Stimulated activated CD4-positive, alpha-beta T cell treated with anti-CD3 and anti-CD28 coated beads, Interleukin-4, amount 100 ng/mL, for 1 hour (primary cell): Measurements from ENCODE around the gene CLASP1.
"Not testable (repeated sequence)": the region's sequence is repeated elsewhere in the genome, so short reads cannot be mapped to it uniquely, and the experiment has no call there.

Experiments
- DNase-seq: peaks from one replicate; pipeline ENCODE4 v3.0.0-alpha.2; 2020

The CLASP1 gene

GRCh38 chr2:121366040-121366439, 283.2 kb downstream of the CLASP1 start:
- DNase-seq = no peak

DNA sequence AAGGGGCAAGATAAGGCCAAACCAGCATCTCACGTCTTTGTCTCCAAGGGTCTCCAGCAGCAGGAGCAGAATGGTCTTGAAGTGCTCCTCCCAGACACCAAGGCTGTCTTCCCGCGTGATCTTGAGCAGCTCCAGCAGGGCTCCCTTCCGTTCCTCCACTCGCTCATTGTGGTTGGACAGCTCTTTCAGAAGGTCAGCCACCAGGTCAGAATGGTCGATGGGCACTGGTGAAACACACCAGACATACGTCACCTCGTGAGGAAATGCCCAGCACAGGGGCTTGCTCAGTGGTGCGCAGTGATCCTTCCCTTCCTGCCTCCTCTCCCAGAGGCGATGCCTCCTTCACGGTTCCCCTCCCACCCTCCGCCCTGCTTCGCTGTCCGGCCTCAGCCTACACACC, 284.2 kb downstream of the CLASP1 start:
- no peak for DNase-seq

DNA sequence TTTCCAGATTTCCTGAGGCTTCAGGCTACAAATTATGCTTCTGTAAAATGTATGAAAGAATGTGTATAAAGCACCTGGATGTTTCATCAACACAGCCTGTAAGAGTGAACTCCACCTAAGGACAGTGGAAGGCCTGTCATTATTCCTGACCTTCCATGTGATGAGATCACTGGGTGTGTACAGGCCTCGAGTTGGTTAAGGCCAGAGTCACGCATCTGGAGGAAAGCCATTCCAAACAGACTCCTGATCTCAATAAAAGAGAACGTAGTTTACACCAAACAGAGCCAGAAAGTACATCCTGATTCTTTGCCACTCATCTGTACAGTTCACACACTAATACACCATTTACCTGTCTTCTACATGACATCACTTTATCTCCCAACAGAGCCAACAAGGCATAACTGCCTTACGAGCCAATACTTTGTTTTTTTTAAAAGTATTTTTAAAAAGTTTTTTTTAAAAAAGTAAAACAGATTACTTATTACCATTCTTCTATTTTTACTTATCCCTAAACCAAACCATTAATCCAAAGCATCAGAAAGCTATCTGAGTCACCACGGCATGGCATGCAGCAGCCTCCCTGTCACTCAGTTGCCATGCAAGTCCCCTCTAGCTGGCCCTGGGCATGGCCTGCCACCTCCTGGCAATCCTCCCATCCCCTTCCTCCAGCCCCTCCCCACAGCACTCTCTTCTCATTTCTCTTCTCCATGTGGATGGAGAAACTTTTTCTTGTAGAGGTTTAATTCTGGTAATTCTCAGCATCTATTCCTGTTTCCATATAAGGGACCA, 285.4 kb downstream of the CLASP1 start:
- DNase-seq = no peak

- no peak for DNase-seq
These were observed 286.5 kb downstream of the CLASP1 start for GRCh38 chr2:121362774-121363173.

DNA sequence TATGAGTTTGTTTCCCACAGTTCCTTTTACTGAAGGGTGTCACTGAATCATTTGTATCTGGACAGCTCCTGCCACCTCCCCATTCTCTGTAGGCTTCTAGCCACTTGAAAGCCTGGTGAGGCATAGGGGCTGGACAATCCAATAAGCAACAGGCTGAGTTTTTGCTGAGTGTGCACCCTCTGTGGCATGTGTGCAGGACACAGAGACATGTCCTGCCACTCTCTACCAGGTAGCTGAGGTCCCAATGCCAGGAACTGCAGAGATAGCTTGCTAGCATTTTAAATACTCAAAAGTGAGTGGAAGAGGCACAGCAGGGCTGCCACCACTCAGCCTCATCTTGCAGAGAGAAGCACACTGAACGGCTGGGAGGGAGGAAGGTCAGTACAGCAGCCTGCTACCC, 287.0 kb downstream of the CLASP1 start:
- DNase-seq = no peak

DNA sequence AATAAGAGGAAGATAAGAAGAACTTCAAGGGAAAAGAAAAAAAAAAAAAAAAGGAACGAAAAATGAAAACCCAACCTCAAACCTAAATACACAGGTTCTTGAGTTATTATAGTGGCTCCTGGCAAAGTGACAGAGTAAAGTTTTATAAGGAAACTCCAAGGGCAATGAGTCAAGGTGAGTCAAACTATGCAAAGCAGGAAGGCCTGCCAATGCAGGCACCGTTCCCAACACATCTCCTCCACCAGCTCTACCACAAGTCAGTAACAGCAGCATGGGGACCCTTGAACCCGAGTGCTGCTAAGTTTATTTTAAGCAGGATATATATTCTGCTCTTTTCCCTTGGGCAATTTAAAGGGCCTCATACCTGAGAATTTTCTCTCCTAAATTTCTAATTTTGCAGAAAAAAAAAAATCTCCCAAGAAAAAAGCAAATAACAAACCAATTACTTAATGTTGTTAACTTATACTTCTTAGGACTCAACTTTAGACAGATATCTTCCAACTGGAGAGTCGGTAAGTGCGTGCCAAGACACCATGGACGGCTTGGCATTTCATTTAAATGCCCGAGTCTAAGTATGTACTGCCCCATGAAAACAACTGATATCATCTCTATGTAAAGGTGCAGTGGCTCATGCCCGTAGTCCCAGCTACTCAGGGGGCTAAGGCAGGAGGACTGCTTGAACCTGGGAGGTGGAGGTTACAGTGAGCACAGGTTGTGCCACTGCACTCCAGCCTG, 288.5 kb downstream of the CLASP1 start:
- no peak for DNase-seq

- DNase-seq = no peak
These were observed 289.3 kb downstream of the CLASP1 start for GRCh38 chr2:121359716-121360565.

DNA sequence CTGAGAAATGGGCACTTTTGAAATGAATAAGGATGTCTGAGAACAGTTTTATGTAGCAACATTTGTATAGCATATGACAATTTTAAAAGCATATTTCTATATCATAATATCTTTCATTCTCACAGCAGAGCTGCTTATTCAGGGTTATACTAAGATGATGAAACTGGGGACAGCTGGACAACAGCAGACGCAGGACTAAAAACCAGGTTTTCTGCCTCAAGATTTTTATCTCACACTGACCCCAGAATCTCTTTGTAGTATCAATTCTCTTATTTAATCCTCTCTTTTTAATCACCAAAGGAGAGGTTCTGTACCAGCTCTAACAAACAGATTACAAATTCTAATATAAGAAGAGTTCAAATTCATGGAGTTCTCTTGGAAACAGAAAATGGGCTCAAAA, 290.1 kb downstream of the CLASP1 start:
- DNase-seq = no peak

DNA sequence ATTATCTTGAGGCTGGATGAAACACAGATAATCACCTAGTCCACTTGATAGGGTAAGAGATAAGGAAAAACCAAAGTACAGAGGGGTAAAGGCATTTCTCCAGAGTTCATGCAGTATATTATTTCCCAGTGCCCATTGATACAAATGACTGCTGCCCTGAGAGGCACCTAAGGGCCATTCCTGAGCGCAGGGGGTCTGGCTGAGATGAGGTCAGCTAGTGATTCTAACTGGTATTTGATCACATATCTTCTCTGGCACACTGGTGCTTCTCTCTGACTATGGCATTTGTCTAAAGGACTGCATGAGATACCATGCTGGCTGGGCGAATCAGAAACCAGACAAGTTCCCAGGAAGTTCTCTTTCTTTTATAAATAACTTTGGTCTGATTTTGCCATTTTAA, 291.0 kb downstream of the CLASP1 start:
- no peak for DNase-seq

- DNase-seq = no peak
These were observed 293.1 kb downstream of the CLASP1 start for GRCh38 chr2:121356058-121356640.

- no peak for DNase-seq
These were observed 293.8 kb downstream of the CLASP1 start for GRCh38 chr2:121355488-121355887.

- no peak for DNase-seq
These were observed 297.5 kb downstream of the CLASP1 start for GRCh38 chr2:121351521-121352318.

GRCh38 chr2:121350890-121351289, 298.4 kb downstream of the CLASP1 start:
- DNase-seq = no peak

GRCh38 chr2:121350402-121350775, 298.9 kb downstream of the CLASP1 start:
- no peak for DNase-seq

- no peak for DNase-seq
These were observed 299.4 kb downstream of the CLASP1 start for GRCh38 chr2:121349721-121350401.

- no peak for DNase-seq
These were observed 301.0 kb downstream of the CLASP1 start for GRCh38 chr2:121348128-121348740.

- no peak for DNase-seq
These were observed 302.4 kb downstream of the CLASP1 start for GRCh38 chr2:121346859-121347258.

- DNase-seq = no peak
These were observed 302.9 kb downstream of the CLASP1 start for GRCh38 chr2:121346407-121346806.

GRCh38 chr2:121345887-121346286, 303.4 kb downstream of the CLASP1 start:
- no peak for DNase-seq

DNA sequence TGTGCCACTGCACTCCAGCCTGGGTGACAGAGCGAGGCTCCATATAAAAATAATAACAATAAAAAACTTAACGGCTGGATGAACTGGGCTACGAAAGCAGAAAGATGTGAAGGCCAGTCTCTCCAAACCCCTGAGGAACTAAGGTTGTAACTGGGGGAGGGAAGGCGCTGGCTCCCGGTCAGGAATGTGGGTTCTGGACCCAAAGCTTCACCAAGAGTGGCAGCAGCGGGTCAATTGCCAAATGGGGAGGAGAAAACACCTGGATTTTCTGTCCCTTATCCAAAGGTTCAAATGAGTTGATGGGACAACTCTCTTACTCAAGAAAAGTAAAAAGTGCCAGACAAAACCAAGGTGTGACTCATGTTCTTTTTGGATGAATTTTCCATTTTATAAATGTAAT, 304.2 kb downstream of the CLASP1 start:
- DNase-seq = no peak

DNA sequence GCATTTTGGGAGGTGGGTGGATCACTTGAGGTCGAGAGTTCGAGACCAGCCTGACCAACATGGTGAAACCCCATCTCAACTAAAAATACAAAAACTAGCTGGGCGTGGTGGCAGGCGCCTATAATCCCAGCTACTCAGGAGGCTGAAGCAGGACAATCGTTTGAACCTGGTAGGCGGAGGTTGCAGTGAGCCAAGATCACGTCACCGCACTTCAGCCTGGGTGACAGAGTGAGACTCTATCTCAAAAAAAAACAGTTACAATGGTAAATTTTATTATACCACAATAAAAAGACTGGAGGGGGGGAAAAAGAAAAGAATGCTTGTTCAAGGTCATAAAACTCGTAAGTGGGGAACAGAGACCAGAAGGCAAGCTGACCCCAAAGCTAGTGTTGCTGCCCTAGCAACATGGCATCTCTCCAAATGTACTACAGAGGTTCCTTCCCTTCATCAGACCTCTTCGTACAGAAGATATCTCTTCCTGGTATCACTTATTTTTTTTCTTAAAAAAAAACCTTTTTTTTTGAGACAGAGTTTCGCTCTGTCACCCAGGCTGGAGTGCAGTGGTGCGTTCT, 305.3 kb downstream of the CLASP1 start:
- DNase-seq = not testable (repeated sequence)
